NOMO-1 (cell line): ENCODE data around the gene ARFIP1.
"Not testable (repeated sequence)": the region's sequence is repeated elsewhere in the genome, so short reads cannot be mapped to it uniquely, and the experiment has no call there.

ENCODE experiments used
- DNase-seq, 2 experiments: peaks; one replicate each; lab custom pipeline; 2025; ENCODE audit not compliant: unreplicated experiment in 2 of 2; lab: John Stamatoyannopoulos, UW

ARFIP1 gene

DNA sequence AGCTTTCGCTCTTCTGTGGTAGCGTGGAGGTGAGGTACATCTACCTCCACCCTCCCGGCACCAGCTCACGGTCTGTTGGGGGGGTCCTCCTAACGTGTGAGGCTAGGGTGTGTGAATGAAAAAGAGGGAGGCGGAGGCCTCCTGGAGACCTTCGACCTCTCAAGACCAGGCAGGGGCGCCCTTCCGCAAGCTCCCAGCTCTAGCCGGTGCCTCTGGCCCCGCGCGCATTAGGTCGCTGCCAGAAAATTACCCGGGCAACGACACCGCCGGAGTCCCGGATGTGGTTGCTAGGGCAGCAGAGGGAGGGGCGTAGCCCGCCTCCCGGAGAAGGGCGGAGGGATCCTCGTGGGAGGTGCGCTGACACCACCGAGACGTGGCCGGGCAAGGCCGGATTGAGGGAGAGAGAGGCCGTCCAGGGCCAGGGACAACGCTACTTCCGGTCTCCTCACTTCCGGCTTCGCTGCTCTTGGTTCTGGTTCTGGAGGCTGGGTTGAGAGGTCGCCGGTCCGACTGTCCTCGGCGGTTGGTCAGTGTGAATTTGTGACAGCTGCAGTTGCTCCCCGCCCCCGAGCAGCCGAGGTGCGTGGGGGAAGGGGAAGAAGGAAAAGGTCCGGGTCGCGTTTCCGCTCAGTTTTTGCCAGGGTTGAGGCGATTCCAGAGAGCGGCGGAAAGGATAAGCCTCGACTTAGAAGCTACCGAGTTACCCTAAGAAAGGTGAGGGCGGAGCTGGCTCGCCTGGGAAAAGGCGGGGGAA is at the start of gene ARFIP1, which contains the start of gene TIGD4:
ARFIP1 (plus strand) TSS at position 442 of the 754 bp plus-strand sequence. CDS start 49,680 bp downstream, outside the sequence.
TIGD4 (minus strand) TSS at position 218 of the 754 bp plus-strand sequence. CDS start 8,726 bp downstream, outside the sequence.
- DNase-seq, result peak; percentile 92 to 96

GRCh38 chr4:152731997-152732396 is 47.8 kb upstream of the ARFIP1 start:
- no peak for DNase-seq

DNA sequence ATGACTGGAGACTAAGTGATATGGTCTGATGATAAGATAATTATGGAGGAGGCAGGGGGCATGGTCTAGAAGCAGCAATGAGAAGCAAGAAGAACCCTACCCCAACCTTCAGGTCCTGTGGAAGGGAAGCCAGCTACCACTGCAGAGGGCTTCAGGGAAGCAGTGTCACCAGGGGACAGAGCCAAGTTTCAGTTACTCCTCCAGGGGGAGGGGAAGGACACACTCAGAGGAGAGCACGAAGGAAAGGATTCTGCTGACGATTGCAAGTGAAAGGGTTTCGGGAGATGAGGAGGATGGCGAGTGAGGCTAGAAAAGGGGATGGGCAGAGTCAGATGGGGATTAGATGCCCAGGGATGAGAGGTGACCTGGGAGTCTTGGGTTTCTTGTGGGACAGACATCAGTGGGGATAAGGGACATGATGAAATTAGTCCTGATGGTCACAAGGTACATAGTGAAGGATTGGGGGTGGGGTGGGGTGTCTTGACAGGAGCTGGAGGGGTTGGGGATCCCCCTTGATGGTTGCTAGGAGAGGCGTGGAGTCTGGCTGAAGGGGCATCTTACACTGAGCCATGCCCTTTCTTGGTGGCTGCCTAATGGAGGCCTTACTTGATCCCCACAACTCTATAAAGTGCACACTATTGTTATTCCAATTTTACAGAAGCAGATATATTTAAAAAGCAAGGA is 45.6 kb upstream of the ARFIP1 start:
- no peak for DNase-seq

DNA sequence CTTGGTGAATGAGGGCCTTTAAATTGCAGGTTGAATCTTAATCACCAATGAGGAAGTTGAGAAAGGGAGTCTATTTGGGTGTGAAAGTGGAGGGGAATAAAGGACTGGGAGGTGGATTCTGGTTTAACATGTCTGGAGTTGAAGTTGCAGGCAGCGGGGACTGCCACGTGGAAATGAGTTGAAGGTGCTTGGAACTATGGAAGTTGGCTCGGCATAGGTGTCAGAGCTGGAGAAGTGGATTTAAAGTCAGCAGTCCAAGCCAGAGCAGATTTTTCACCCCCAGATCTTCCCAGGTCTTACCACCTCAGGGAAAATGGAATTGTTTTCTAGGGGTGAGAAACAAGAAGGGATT is 45.1 kb upstream of the ARFIP1 start:
- peak; percentile 9 to 27 for DNase-seq

GRCh38 chr4:152735396-152735859 is 44.3 kb upstream of the ARFIP1 start:
- DNase-seq, result peak in 1 of 2 experiments; percentile 53

- no peak for DNase-seq
Observed at GRCh38 chr4:152735906-152736305, 43.8 kb upstream of the ARFIP1 start.

- no peak for DNase-seq
Observed at GRCh38 chr4:152738827-152739226, 40.9 kb upstream of the ARFIP1 start.

DNA sequence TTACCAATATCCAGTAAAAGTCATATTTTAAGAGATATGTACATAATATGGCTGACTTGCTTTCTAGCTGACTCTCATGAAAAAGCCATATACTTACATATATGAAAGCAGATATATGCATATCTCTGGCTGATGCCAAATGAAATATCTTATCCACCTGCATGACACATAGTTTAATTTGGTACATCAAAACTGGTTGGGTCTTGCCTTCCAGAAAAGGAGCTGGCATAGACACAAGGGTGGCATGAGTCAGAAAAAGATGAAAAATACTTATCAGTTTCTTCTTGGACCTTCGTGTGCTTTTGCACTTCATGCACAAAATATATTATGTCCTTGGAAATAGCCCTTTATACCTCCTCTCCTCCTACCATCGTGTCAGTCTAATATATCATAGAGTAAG is 32.3 kb upstream of the ARFIP1 start:
- no peak for DNase-seq

DNA sequence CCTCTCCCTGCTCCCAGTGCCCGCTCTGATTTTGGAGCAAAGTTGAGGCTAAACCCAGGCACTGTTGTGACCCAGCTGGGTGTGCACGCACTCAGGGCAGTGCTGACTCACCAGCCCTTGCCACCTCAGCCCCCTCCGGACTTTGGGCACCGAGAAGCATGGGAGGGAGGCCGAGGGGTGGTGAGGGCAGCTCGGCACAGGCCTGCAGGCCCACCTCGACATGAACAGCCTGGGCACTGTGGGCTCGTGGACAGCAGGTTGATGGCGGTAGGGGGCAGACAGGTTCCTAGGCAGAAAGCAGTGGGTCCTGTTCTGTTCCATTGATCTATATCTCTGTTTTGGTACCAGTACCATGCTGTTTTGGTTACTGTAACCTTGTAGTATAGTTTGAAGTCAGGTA is 31.1 kb upstream of the ARFIP1 start:
- DNase-seq, result no peak

DNA sequence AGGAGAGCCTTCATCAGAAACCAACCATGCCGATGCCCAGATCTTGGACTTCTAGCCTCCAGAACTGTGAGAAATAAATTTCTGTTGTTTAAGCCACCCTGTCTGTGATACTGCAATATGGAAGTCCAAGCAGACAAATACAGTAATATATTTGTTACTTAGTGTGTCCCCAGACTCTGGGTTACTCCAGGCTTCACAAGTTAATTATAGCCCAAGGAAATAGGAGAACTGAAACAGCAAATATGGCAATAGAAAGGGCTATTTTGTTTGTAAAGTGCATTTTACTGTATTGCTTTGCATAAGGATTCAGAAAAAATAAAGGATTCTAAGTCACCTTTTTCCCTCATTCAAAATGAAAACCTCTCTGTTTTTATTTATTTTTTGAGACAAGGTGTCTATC is 16.0 kb upstream of the ARFIP1 start:
- DNase-seq, result peak; percentile 56 to 78

DNA sequence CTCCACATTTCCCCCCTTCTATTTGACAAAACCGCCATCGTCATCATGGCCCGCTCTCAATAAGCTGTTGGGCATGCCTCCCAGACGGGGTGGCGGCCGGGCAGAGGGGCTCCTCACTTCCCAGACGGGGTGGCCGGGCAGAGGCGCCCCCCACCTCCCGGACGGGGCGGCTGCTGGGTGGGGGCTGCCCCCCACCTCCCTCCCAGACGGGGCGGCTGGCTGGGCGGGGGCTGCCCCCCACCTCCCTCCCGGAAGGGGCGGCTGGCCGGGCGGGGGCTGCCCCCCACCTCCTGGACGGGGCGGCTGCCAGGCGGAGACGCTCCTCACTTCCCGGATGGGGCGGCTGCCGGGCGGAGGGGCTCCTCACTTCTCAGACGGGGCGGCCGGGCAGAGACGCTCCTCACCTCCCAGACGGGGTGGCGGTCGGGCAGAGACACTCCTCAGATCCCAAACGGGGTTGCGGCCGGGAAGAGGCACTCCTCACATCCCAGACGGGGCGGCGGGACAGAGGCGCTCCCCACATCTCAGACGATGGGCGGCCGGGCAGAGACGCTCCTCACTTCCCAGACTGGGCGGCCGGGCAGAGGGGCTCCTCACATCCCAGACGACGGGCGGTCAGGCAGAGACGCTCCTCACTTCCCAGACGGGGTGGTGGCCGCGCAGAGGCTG is 14.6 kb upstream of the ARFIP1 start:
- not testable (repeated sequence) for DNase-seq

DNA sequence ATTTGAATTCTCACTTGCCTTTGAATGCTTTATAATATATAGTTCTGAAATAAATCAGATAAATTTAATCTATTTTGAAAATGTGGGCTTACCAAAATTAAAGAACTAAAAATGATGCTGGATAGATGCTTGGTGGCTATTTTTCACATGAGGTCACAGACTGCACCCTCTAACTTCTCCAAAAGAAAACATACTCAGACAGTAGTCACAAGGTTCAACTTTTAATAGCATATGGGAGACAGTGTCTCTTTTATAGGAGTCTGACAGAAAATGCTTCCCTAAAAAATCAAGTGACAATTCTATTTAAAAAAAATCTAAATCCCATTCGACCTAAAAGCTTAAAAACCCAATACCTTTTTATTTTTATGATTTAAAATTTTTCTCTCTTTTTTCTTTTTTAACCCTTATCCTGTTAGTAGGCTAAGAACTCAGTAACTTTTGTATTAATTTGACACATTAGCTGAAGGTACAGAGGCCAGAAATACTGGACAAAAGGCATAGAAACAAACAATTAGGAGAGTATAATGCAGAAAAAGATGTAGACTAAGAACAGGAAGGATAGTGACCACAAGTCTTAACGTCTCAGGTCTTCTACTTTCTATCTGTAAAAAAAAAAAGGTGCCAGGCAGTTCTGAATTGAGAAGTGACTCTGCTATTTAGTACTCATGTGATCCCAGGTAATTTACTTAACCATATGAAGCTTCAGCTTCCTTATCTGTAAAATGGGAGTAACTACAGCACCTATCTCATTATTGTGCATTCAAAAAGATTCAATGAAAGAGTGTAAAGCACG is 7.8 kb upstream of the ARFIP1 start:
- peak in 1 of 2 experiments; percentile 55 for DNase-seq

DNA sequence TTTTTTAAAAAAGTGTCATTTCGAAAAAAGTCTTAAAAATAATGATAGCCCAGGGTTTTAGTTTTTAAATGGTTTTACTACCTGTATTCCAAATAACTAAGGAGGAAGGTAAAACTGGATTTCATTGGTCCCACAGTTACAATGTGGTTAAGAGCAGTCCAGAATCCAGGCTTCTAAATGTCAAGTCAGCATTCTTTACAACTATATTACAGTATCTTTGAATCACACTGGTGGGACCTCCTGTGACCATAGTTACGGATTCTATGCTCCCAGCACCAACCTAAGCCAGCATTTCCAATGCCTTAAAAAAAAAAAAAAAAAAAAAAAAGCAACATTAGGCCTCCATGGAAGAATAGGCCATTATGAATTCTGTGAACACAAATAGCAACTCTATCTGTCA is 6.4 kb upstream of the ARFIP1 start:
- no peak for DNase-seq

DNA sequence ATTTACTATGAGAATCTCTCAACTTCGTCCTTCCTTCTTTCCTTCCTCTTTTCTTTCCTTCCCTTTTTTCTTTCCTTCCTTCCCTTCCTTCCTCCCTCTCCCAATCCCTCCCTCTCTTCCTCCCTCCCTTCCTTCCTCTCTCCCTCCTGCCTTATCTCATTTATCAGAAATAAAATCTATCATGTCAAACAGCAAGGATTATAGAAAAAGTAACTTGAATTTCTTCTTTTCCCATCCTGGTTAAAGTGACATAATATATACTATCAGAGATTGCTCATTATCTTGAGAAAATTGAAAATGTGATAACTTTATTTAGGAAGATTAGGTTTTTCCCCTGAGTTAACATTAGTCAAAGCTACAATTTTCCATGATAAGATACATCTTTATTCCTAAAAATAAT is 5.8 kb upstream of the ARFIP1 start:
- DNase-seq, result no peak

DNA sequence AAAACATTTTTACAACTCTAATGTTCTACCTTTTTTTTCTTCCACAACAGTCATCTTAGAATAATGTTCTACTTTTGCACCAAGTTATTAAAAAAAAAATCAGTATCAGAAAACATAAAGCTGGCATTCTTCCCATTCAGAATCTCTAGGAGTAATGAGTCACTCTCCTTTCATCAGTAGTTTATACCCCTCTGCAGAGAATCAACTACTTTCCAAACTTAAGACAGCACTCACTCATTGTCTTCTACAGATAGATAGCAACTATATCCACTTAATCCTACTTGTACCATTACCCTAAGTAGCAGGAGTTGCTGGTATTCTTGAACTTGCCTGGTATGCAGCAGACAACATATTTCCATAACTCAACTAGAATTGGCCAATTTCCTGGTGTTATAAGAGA is 3.4 kb upstream of the ARFIP1 start:
- DNase-seq, result no peak

GRCh38 chr4:152777488-152777887 is 2.3 kb upstream of the ARFIP1 start:
- no peak for DNase-seq

DNA sequence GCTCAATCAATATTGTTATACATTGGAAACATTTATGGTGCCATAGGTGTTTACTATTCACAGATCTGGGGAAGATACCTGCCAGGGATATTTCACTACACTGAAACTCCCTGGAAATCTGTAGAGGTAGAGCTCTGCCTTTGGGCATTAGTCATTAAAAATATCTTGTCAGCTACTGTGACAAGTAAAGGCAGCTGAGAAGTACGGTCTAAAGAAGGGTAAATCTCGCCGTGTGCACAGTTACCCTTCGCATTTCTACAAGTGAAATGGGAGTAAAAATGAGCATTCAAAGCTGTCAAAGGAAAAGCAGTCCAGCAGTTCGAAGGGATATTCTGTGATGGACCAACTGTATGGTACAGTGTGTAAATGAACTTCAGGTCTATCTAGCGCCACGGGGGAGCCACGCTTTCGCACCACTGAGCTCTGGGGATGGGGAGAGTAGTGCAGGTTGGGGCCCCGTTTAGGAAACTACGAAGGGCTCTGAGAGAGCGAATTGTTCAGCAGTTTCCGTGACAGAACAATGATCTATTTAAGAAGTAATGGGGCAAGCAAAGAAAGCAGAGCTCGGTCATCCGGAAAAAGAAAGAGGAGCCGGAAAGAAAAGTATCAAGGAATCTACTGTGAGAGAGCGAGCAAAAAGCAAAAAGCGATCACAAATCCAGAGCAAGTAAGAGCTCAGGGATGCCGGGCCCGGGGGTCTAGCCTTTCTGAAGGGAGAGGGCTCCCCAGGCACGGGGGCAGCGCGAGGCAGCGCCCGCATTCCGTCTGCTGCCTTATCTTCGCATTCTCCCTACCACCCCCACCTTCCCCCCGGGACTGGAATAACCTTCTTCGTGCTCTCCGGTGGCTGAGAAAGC is 870 bp upstream of the ARFIP1 start:
- peak in 1 of 2 experiments; percentile 37 for DNase-seq

DNA sequence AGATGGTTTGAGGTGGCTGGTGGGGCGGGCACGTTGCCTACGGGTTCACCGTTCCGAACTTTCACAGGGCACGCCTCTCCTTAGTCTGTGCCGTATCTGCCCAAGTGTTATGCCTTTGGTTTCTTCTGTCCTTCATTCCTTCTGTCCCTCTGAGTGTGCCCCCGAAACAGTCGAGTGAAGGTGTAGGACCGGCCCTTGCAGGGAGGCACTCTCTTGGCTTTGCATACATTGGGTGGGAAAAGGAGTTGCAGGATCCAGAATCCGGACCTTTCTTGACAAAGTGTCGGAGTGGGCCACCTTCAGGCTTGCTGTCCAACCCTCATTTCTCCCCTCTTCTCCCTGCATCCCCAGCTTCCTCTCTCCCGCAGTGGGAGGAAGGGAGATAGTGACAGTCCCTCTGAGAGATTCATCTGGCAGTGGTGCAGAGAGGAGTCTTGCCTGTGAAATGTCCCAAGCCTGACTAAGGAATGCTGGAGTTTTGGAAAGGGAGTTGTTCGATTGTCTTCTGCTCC is 569 bp downstream of the ARFIP1 start:
- DNase-seq, result peak in 1 of 2 experiments; percentile 56

DNA sequence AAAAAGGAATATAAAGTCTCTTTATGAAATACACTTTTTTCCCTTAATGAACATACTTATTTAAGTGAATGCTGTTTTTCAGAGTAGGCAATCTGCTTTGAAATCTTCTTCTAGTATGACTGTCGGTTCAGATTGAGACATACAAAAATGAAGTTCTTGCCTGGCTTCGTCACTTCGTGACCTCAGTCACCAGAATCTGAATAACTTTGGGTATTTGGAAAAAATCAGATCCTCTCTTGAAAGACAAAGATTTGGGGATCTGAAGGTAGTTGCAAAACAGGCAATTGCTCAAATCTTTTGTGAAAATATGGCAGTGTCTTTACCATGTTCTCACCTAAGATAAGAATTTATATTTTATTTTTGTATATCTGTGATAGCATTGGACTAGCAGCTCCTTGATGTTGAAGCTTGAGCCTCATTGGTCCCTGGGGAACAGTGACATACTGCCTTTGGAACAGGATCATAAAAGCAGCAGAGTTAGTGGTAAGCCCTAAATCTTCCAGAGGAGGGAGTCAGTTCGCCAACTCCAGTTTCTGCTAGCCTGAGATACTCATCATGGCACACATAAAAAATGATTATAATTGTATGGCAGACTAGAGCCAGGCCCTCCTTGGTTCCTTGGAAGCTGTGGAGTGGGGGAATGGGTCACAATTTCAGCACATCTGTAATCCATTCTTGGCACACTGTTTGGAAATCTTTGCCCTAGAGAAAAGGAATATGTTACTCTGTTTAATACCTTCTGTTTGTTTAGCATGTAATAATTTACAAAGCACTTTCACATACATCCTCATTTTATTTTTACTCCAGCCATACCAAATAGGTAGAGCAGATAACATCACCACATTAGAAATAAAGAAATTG is 5.0 kb downstream of the ARFIP1 start:
- DNase-seq, result no peak
